ENCODE measurements around the gene UBE4B. TPM values are rescaled to one million over a fixed set of nuclear protein-coding genes. Genes with fewer than 3 reads are reported as not detected.

UBE4B gene
- polyA plus RNA-seq, 1 donor from 2014 or later = 9.0 TPM

- Mint-ChIP-seq H3K9me3 (no peaks in the 10 kb centered on the region), H3K36me3 (no peaks in the 10 kb centered on the region), H3K27me3 (no peaks in the 10 kb centered on the region), H3K4me1 (peaks cover 0 to 7% (median 2%) of the 10 kb centered on the region in 3 donors), H3K27ac (no peak overlapping the region), H3K4me3 (no peak overlapping the region)
These were observed 192.8 kb downstream of the UBE4B start for GRCh38 chr1:10225573-10225972.

GRCh38 chr1:10228528-10228927 lies 195.8 kb downstream of the UBE4B start:
- Mint-ChIP-seq H3K27me3 (no peaks in the 10 kb centered on the region), H3K4me1 (peaks cover 0 to 8% (median 4%) of the 10 kb centered on the region in 3 donors), H3K36me3 (no peaks in the 10 kb centered on the region), H3K9me3 (no peaks in the 10 kb centered on the region), H3K27ac (no peak overlapping the region), H3K4me3 (no peak overlapping the region)

- Mint-ChIP-seq H3K4me3 (no peak overlapping the region), H3K9me3 (no peaks in the 10 kb centered on the region), H3K36me3 (peaks cover 1% of the 10 kb centered on the region), H3K27me3 (no peaks in the 10 kb centered on the region), H3K27ac (no peak overlapping the region), H3K4me1 (peaks cover 0 to 8% (median 4%) of the 10 kb centered on the region in 3 donors)
These were observed 197.1 kb downstream of the UBE4B start for GRCh38 chr1:10229903-10230302.

Other genes starting within 250 kb of the UBE4B start
- gene CLSTN1, start 209.0 kb upstream of the UBE4B start, polyA plus RNA-seq = 24.7 TPM
- 10.0 TPM for gene CTNNBIP1, start 122.7 kb upstream of the UBE4B start, polyA plus RNA-seq
- 30.0 TPM for gene LZIC, start 89.6 kb upstream of the UBE4B start, polyA plus RNA-seq
- gene NMNAT1, start 89.5 kb upstream of the UBE4B start, polyA plus RNA-seq = 7.9 TPM
- 1.3 TPM for gene RBP7, start 35.7 kb upstream of the UBE4B start, polyA plus RNA-seq
- gene KIF1B, start 177.6 kb downstream of the UBE4B start, polyA plus RNA-seq = 1.8 TPM